K562 (cell line): ENCODE measurements around the gene ROR2. TPM values are rescaled to one million over a fixed set of nuclear protein-coding genes. Genes with fewer than 3 reads are reported as not detected.

Experiments used
- ATAC-seq: fragments of 200-7000 bp; cut with Tn5 transposase; 3 replicates; pipeline ENCODE4 v1.9.1; 2020; ENCODE audit warnings: moderate library complexity
- BruUV-seq: library from RNA; stranded (reverse); fragments of 400-500 nt; replicated peaks from 2 replicates; lab custom pipeline; 2021; lab: Mats Ljungman, UMichigan
- CTCF ChIA-PET: fragments of 300-600 bp; formaldehyde crosslinking; extraction: SDS; loops from one replicate; lab custom pipeline; 2021; ENCODE audit warnings: low intra/inter-chr PET ratio; lab: Yijun Ruan, JAX
- POLR2A ChIA-PET: fragments of 300-600, 350-650 bp; sonication (Branson Sonifier 250); formaldehyde crosslinking; extraction: SDS; loops from one replicate; lab custom pipeline; 2021; ENCODE audit warnings: antibody characterized with exemption, inconsistent platforms; lab: Yijun Ruan, JAX
- DNase-seq, 4 experiments: peaks; one replicate each; pipeline versions ENCODE4 v3.0.0 to v3.0.0-alpha.2; 2011 to 2018; ENCODE audit warnings: low spot score in 3 of 4, mixed read lengths in 3 of 4; ENCODE audit errors: extremely low read depth in 1 of 4
- FAIRE-seq: peaks from 2 replicates; lab custom pipeline; 2011; peaks lifted over from hg19 to GRCh38; lab: Jason Lieb, UNC
- H2AFZ ChIP-seq: 2 replicates; pipeline ENCODE4 v1.6.0; 2011; ENCODE audit warnings: low read depth, low read length, control low read depth, inconsistent platforms
- H3K27ac ChIP-seq: fragments of 200-600 bp; 3 replicates; pipeline ENCODE4 v1.8.0; 2011; ENCODE audit warnings: low read depth, mild to moderate bottlenecking, control low read depth, inconsistent platforms, low read length, moderate library complexity, mixed read lengths; ENCODE audit errors: extremely low read depth
- H3K27me3 ChIP-seq, 2 experiments: fragments of 300-600 bp in 1 of 2; 2 replicates in 1 of 2; 3 replicates in 1 of 2; pipeline versions ENCODE4 v1.6.0 to v1.8.0; 2011; ENCODE audit warnings: inconsistent platforms in 2 of 2, low read length in 2 of 2, mild to moderate bottlenecking in 1 of 2, mixed read lengths in 1 of 2, moderate library complexity in 1 of 2; ENCODE audit not compliant: control insufficient read depth in 2 of 2, insufficient read depth in 2 of 2
- H3K36me3 ChIP-seq: fragments of 300-600 bp; 3 replicates; pipeline ENCODE4 v1.8.0; 2011; ENCODE audit warnings: mild to moderate bottlenecking, low read length, inconsistent platforms; ENCODE audit not compliant: control insufficient read depth, insufficient read depth
- H3K4me1 ChIP-seq, 2 experiments: fragments of 200-600 bp in 1 of 2; replicated peaks in 1 of 2; 2 replicates in 1 of 2; 3 replicates in 1 of 2; pipeline versions ENCODE4 v1.5.1 to v1.8.0; 2011; ENCODE audit warnings: inconsistent platforms in 2 of 2, low read length in 2 of 2, mild to moderate bottlenecking in 1 of 2, mixed read lengths in 1 of 2, moderate library complexity in 1 of 2; ENCODE audit not compliant: control insufficient read depth in 2 of 2, insufficient read depth in 2 of 2
- H3K4me2 ChIP-seq: 2 replicates; pipeline ENCODE4 v1.6.1; 2011; ENCODE audit warnings: low read length, control low read depth, inconsistent platforms, mixed read lengths; ENCODE audit not compliant: insufficient read depth
- H3K4me3 ChIP-seq: fragments of 200-600 bp; sonication (generic), shearing (Covaris generic); 2 replicates; pipeline ENCODE4 v1.5.1; 2016; ENCODE audit warnings: control low read depth, inconsistent platforms
- H3K79me2 ChIP-seq: fragments of 200-600 bp; 3 replicates; pipeline ENCODE4 v1.8.0; 2011; ENCODE audit warnings: low read length, inconsistent platforms; ENCODE audit not compliant: control insufficient read depth, insufficient read depth
- H3K9ac ChIP-seq, 2 experiments: 2 replicates each; pipeline versions ENCODE4 v1.6.0 to v1.6.1; 2011; ENCODE audit warnings: low read depth in 2 of 2, low read length in 2 of 2, control low read depth in 1 of 2, inconsistent platforms in 1 of 2, mild to moderate bottlenecking in 1 of 2, mixed read lengths in 1 of 2; ENCODE audit not compliant: insufficient read depth in 1 of 2
- H3K9me1 ChIP-seq: one replicate; pipeline ENCODE4 v1.6.0; 2011; ENCODE audit warnings: inconsistent platforms, mild to moderate bottlenecking, low read length, moderate library complexity; ENCODE audit not compliant: control insufficient read depth, insufficient read depth
- H3K9me3 ChIP-seq: replicated peaks from 2 replicates; pipeline ENCODE4 v1.5.1; 2011; ENCODE audit warnings: low read depth, low read length, inconsistent platforms; ENCODE audit not compliant: control insufficient read depth, insufficient read depth
- H4K20me1 ChIP-seq: replicated peaks from 2 replicates; pipeline ENCODE4 v1.6.1; 2011; ENCODE audit warnings: low read length, inconsistent platforms, mixed read lengths; ENCODE audit not compliant: control insufficient read depth, insufficient read depth
- ETS2 ChIP-seq: IDR thresholded peaks from 2 replicates; pipeline ENCODE4 v1.6.1; 2016; ENCODE audit warnings: borderline replicate concordance, missing genetic modification characterization, mild to moderate bottlenecking, moderate library complexity, missing compliant biosample characterization; ENCODE audit not compliant: poor library complexity, severe bottlenecking
- ETV5 ChIP-seq: sonication (generic); formaldehyde crosslinking; IDR thresholded peaks from 2 replicates; pipeline ENCODE4 v1.4.0; 2020; ENCODE audit warnings: low read depth, mild to moderate bottlenecking, missing genetic modification reagents
- EZH2 ChIP-seq: IDR thresholded peaks from 2 replicates; pipeline ENCODE4 v1.6.1; 2012; ENCODE audit warnings: low read depth, mild to moderate bottlenecking, inconsistent platforms, low read length, borderline replicate concordance
- GABPA ChIP-seq: fragments of 200-800 bp; sonication (Bioruptor generic); conservative IDR thresholded peaks from 2 replicates; pipeline ENCODE4 v1.6.1; 2016; ENCODE audit warnings: low read depth, missing genetic modification characterization, missing compliant biosample characterization
- GABPB1 ChIP-seq: sonication (generic); formaldehyde crosslinking; IDR thresholded peaks from 2 replicates; pipeline ENCODE4 v1.8.0; 2022; ENCODE audit warnings: mild to moderate bottlenecking, missing genetic modification reagents
- HNRNPL ChIP-seq: fragments of 200-400 bp; formaldehyde crosslinking; IDR thresholded peaks from 2 replicates; pipeline ENCODE4 v1.6.1; 2017; ENCODE audit warnings: low read depth, mild to moderate bottlenecking, low read length
- IFI16 ChIP-seq: fragments of 250-450 bp; sonication (Bioruptor Pico); IDR thresholded peaks from 2 replicates; pipeline ENCODE4 v2.1.2; 2022; ENCODE audit warnings: mild to moderate bottlenecking, inconsistent platforms
- KDM1A ChIP-seq, 2 experiments: fragments of 450-650 bp; IDR thresholded peaks; 2 replicates each; pipeline ENCODE4 v1.6.1; 2016; ENCODE audit warnings: mild to moderate bottlenecking in 2 of 2
- MCM7 ChIP-seq, 2 experiments: fragments of 450-650 bp; IDR thresholded peaks; 2 replicates each; pipeline ENCODE4 v1.6.1; 2016 to 2018
- NBN ChIP-seq: fragments of 450-650 bp; IDR thresholded peaks from 2 replicates; pipeline ENCODE4 v1.6.1; 2016; ENCODE audit warnings: low read depth, mild to moderate bottlenecking
- PHF8 ChIP-seq: fragments of 200-600 bp; sonication (generic); IDR thresholded peaks from 2 replicates; pipeline ENCODE4 v1.6.1; 2012; ENCODE audit warnings: mixed run types, mild to moderate bottlenecking, inconsistent platforms, low read length, moderate library complexity, borderline replicate concordance
- TCFL5 ChIP-seq: fragments of 250-450 bp; sonication (Bioruptor Pico); conservative IDR thresholded peaks from 2 replicates; pipeline ENCODE4 v1.6.1; 2021; ENCODE audit warnings: mild to moderate bottlenecking, moderate library complexity, matching md5 sums
- U2AF1 ChIP-seq: fragments of 200-400 bp; formaldehyde crosslinking; optimal IDR thresholded peaks from 2 replicates; pipeline ENCODE3; 2017; ENCODE audit warnings: mild to moderate bottlenecking, low read depth, low read length, moderate library complexity
- WGBS: fragments of 100-300 bp; shearing (Covaris generic); methylation state at CpG from one replicate; pipeline ENCODE4 v1.1.6; 2016; ENCODE audit warnings: low coverage, mixed read lengths; ENCODE audit not compliant: insufficient coverage; ENCODE audit errors: missing lambda C conversion rate; 5-methylcytosine and 5-hydroxymethylcytosine counted together
- in situ Hi-C: fragments of 300-500 bp; cut with MboI; formaldehyde crosslinking; loops from 4 replicates; pipeline ENCODE4 v1.15.0; 2018; ENCODE audit warnings: inconsistent platforms, mixed read lengths
- intact Hi-C: fragments of 100-400 bp; cut with micrococcal nuclease; formaldehyde crosslinking; loops from 2 replicates; pipeline ENCODE4 v1.14.2; 2022
- polyA plus RNA-seq, 8 experiments: library from polyadenylated mRNA; depleted of rRNA in 4 of 8; stranded (reverse) in 5 of 8; unstranded in 3 of 8; fragments of >200 nt; fragmentation: Nextera tagmentation in 2 of 8; fragmentation: Illumina TruSeq in 1 of 8; extraction: Ambion mirVana in 2 of 8; extraction: Trizol in 1 of 8; gene quantifications; 2 replicates each; pipeline versions ENCODE4 v1.2.1 to v1.2.3, GENCODE V29; 2011 to 2014; ENCODE audit warnings: inconsistent platforms in 1 of 8, missing spikeins in 1 of 8
- total RNA-seq, 7 experiments: library from RNA; depleted of rRNA in 6 of 7; stranded (reverse); fragments of >200 nt in 6 of 7; fragmentation: Illumina TruSeq in 2 of 7; extraction: Trizol in 2 of 7; gene quantifications; 2 replicates each; pipeline versions ENCODE4 v1.2.1 to v1.2.3, GENCODE V29; 2011 to 2021; ENCODE audit warnings: low replicate concordance in 1 of 7
- TF ChIP-seq, protein P1 (sequence below): sonication (generic); formaldehyde crosslinking; IDR thresholded peaks from 2 replicates; pipeline ENCODE4 v1.8.0; 2022; ENCODE audit warnings: missing genetic modification reagents, mild to moderate bottlenecking, borderline replicate concordance
- TF ChIP-seq, protein P2 (sequence below): fragments of 150-350 bp; conservative IDR thresholded peaks from 2 replicates; pipeline ENCODE4 v1.6.1; 2014; ENCODE audit warnings: low read length
- TF ChIP-seq, protein P3 (sequence below): IDR thresholded peaks from 2 replicates; pipeline ENCODE4 v1.6.1; 2016; ENCODE audit warnings: missing genetic modification characterization, missing compliant biosample characterization

The ROR2 gene
- total and polyA plus RNA-seq, 9 of the 15 experiments (the other 6 are each of a cell fraction or from before 2014, with no cell fraction given): 5.6 to 33.8 (median 15.3) TPM

DNA sequence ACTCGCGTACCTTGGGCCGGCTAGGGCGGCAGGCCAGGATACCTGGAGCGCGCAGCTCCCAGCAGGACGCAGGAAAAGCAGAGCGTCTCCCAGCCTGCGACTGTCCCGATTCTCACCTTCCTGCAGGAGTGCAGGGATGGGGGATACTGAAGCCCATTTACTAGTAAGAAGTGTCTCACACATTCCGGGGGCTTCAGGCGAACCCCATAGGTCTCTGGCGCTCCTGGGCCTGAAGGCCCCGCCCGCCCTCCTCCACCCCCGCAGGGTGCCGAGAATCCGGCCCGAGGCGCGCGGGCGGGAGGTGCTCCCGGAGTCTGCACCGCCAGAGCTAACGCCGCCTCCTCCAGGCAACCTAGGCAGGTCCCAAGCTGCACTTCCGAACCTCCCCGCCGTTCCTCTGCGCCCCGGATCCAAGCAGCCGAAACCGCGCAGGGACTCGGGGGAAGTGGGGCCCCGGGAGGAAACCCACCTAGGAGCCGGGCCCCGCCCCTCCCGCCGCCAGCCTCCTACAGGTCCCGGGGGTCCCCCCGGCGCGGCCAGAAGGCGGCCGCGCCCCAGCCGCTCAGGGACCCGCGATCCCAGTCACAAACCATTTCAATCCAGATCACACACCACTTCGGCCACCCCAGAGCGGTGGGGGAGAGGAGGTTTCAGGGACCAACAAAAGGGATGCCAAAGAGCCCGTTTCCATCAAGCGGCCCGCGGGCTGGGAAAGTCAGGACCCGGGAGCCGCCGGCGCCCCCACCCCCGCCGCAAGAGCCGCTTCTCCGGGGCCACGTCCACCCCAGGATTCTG lies 1.2 kb downstream of the ROR2 start:
- H3K4me1 ChIP-seq: peaks cover 24 to 33% of the 10 kb centered on the region in 2 experiments; a peak in 4 of 5 replicates
- H3K79me2 ChIP-seq: peaks cover 63% of the 10 kb centered on the region
- no TSS peak for BruUV-seq
- CTCF ChIA-PET: interaction anchor here (1.9 kb wide), 1 partner anchor 173 kb away, joined by 16 read pairs; no protein-coding TSS in a partner anchor
- H2AFZ ChIP-seq: peak overlapping the region; percentile 93
- POLR2A ChIA-PET: interaction anchor here (0.6 to 1.4 kb wide), 7 partner anchors 13 to 175 kb away, joined by 3 to 5 read pairs (median 3); no protein-coding TSS in a partner anchor
- H3K36me3 ChIP-seq: no peaks in the 10 kb centered on the region; the same call in 2 of the 3 replicates
- peak overlapping the region; percentile 80 for H3K4me3 ChIP-seq
- in situ Hi-C loops: loop anchor here (5.0 kb wide), 1 partner anchor 36 kb away; no protein-coding TSS in a partner anchor
- H3K27me3 ChIP-seq: no peaks in the 10 kb centered on the region
- peak overlapping the region; percentile 79 for H3K27ac ChIP-seq
- peak overlapping the region; percentile 87 for H3K4me2 ChIP-seq
- FAIRE-seq: no peak
- no peaks in the 10 kb centered on the region for H3K9me1 ChIP-seq
- ATAC-seq: peak; percentile 86
- peaks cover 4% of the 10 kb centered on the region for H3K9me3 ChIP-seq
- WGBS: under 1% methylated on average over 25 of the region's 66 CpGs
- peak; percentile 77 to 91 (median 81) for DNase-seq
- H4K20me1 ChIP-seq: no peaks in the 10 kb centered on the region
- peak overlapping the region; percentile 73 to 95 for H3K9ac ChIP-seq
- intact Hi-C loops: loop anchor here (5.0 kb wide), 1 partner anchor 146 kb away; no protein-coding TSS in a partner anchor
- peak; percentile 68 for TF ChIP-seq GABPA (tag)
- TF ChIP-seq ETS2: no peak
- TF ChIP-seq U2AF1: no peak
- TF ChIP-seq, protein P1, sequence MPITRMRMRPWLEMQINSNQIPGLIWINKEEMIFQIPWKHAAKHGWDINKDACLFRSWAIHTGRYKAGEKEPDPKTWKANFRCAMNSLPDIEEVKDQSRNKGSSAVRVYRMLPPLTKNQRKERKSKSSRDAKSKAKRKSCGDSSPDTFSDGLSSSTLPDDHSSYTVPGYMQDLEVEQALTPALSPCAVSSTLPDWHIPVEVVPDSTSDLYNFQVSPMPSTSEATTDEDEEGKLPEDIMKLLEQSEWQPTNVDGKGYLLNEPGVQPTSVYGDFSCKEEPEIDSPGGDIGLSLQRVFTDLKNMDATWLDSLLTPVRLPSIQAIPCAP (CRISPR knock-in tag): no peak
- TF ChIP-seq TCFL5: no peak
- TF ChIP-seq NBN: 0 out of 2 replicates have a peak, but pooled peaks have one; percentile 30
- TF ChIP-seq, protein P2, sequence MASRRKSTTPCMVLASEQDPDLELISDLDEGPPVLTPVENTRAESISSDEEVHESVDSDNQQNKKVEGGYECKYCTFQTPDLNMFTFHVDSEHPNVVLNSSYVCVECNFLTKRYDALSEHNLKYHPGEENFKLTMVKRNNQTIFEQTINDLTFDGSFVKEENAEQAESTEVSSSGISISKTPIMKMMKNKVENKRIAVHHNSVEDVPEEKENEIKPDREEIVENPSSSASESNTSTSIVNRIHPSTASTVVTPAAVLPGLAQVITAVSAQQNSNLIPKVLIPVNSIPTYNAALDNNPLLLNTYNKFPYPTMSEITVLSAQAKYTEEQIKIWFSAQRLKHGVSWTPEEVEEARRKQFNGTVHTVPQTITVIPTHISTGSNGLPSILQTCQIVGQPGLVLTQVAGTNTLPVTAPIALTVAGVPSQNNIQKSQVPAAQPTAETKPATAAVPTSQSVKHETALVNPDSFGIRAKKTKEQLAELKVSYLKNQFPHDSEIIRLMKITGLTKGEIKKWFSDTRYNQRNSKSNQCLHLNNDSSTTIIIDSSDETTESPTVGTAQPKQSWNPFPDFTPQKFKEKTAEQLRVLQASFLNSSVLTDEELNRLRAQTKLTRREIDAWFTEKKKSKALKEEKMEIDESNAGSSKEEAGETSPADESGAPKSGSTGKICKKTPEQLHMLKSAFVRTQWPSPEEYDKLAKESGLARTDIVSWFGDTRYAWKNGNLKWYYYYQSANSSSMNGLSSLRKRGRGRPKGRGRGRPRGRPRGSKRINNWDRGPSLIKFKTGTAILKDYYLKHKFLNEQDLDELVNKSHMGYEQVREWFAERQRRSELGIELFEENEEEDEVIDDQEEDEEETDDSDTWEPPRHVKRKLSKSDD: no peak
- TF ChIP-seq ETV5 (CRISPR knock-in tag): peak; percentile 79
- peak; percentile 75 to 76 for TF ChIP-seq KDM1A (IDR thresholded peaks at IDR 0.05)
- TF ChIP-seq PHF8: peak; percentile 10; the same call in 1 of the 2 replicates
- no peak for TF ChIP-seq HNRNPL
- TF ChIP-seq EZH2: no peak
- TF ChIP-seq IFI16 (CRISPR knock-in tag): no peak
- TF ChIP-seq MCM7 (IDR thresholded peaks at IDR 0.05): no peak
- TF ChIP-seq GABPB1: peak; percentile 44; the same call in 1 of the 2 replicates
- TF ChIP-seq, protein P3, sequence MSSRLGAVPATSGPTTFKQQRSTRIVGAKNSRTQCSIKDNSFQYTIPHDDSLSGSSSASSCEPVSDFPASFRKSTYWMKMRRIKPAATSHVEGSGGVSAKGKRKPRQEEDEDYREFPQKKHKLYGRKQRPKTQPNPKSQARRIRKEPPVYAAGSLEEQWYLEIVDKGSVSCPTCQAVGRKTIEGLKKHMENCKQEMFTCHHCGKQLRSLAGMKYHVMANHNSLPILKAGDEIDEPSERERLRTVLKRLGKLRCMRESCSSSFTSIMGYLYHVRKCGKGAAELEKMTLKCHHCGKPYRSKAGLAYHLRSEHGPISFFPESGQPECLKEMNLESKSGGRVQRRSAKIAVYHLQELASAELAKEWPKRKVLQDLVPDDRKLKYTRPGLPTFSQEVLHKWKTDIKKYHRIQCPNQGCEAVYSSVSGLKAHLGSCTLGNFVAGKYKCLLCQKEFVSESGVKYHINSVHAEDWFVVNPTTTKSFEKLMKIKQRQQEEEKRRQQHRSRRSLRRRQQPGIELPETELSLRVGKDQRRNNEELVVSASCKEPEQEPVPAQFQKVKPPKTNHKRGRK (tag): no peak
